Activated T-cell treated with anti-CD3 and anti-CD28 coated beads, Interleukin-2, amount 50 U/mL, for 24 hours (primary cell): ENCODE results near the gene OVCA2.

Source experiments
- DNase-seq: peaks from one replicate; pipeline ENCODE4 v3.0.0-alpha.2; 2020
- H3K27ac Mint-ChIP-seq: 2 replicates; pipeline ENCODE4 v1.8.0; 2020; ENCODE audit warnings: mild to moderate bottlenecking, mixed read lengths
- H3K27me3 Mint-ChIP-seq: 2 replicates; pipeline ENCODE4 v1.8.0; 2020; ENCODE audit warnings: mixed read lengths
- H3K36me3 Mint-ChIP-seq: 2 replicates; pipeline ENCODE4 v1.8.0; 2020; ENCODE audit warnings: low read depth, mixed read lengths
- H3K4me1 Mint-ChIP-seq: 2 replicates; pipeline ENCODE4 v1.8.0; 2020; ENCODE audit warnings: low read depth, mixed read lengths
- H3K4me3 Mint-ChIP-seq: 2 replicates; pipeline ENCODE4 v1.8.0; 2020; ENCODE audit warnings: mild to moderate bottlenecking, moderate library complexity, mixed read lengths
- H3K9me3 Mint-ChIP-seq: 2 replicates; pipeline ENCODE4 v1.8.0; 2020; ENCODE audit warnings: mixed read lengths

The OVCA2 gene

GRCh38 chr17:2059547-2060384 is 17.9 kb downstream of the OVCA2 start:
- Mint-ChIP-seq H3K27me3 (peaks cover 3% of the 10 kb centered on the region), H3K4me3 (peak overlapping the region; percentile 10), H3K36me3 (peaks cover 64% of the 10 kb centered on the region), H3K9me3 (no peaks in the 10 kb centered on the region), H3K4me1 (peaks cover 29% of the 10 kb centered on the region), H3K27ac (peak overlapping the region; percentile 47)
- no peak for DNase-seq

GRCh38 chr17:2060385-2060658 is 18.5 kb downstream of the OVCA2 start:
- Mint-ChIP-seq H3K9me3 (no peaks in the 10 kb centered on the region), H3K4me3 (no peak overlapping the region), H3K27ac (peak overlapping the region; percentile 47), H3K36me3 (peaks cover 69% of the 10 kb centered on the region), H3K27me3 (peaks cover 3% of the 10 kb centered on the region), H3K4me1 (peaks cover 31% of the 10 kb centered on the region)
- DNase-seq = no peak

GRCh38 chr17:2060681-2061440 is 19.0 kb downstream of the OVCA2 start:
- Mint-ChIP-seq H3K4me3 (no peak overlapping the region), H3K4me1 (peaks cover 32% of the 10 kb centered on the region), H3K27me3 (peaks cover 3% of the 10 kb centered on the region), H3K36me3 (peaks cover 75% of the 10 kb centered on the region), H3K27ac (peak overlapping the region; percentile 47), H3K9me3 (no peaks in the 10 kb centered on the region)
- DNase-seq = no peak

- Mint-ChIP-seq H3K9me3 (no peaks in the 10 kb centered on the region), H3K27ac (no peak overlapping the region), H3K36me3 (peaks cover 81% of the 10 kb centered on the region), H3K27me3 (peaks cover 3% of the 10 kb centered on the region), H3K4me1 (peaks cover 31% of the 10 kb centered on the region), H3K4me3 (no peak overlapping the region)
- no peak for DNase-seq
Measured at GRCh38 chr17:2061441-2061958, 19.7 kb downstream of the OVCA2 start.

- DNase-seq = no peak
- H3K36me3 Mint-ChIP-seq = peaks cover 88% of the 10 kb centered on the region
- H3K27ac Mint-ChIP-seq = no peak overlapping the region
- H3K9me3 Mint-ChIP-seq = no peaks in the 10 kb centered on the region
- peaks cover 3% of the 10 kb centered on the region for H3K27me3 Mint-ChIP-seq
- H3K4me1 Mint-ChIP-seq = peaks cover 30% of the 10 kb centered on the region
- no peak overlapping the region for H3K4me3 Mint-ChIP-seq
Measured at GRCh38 chr17:2062571-2063183, 20.9 kb downstream of the OVCA2 start.

GRCh38 chr17:2063261-2064146 is 21.7 kb downstream of the OVCA2 start:
- H3K4me3 Mint-ChIP-seq = no peak overlapping the region
- DNase-seq = no peak
- H3K4me1 Mint-ChIP-seq = peaks cover 35% of the 10 kb centered on the region
- peaks cover 92% of the 10 kb centered on the region for H3K36me3 Mint-ChIP-seq
- peak overlapping the region; percentile 60 for H3K27ac Mint-ChIP-seq
- no peaks in the 10 kb centered on the region for H3K9me3 Mint-ChIP-seq
- H3K27me3 Mint-ChIP-seq = peaks cover 3% of the 10 kb centered on the region

GRCh38 chr17:2064147-2064489 is 22.3 kb downstream of the OVCA2 start:
- H3K9me3 Mint-ChIP-seq = no peaks in the 10 kb centered on the region
- no peak overlapping the region for H3K27ac Mint-ChIP-seq
- no peak overlapping the region for H3K4me3 Mint-ChIP-seq
- peaks cover 41% of the 10 kb centered on the region for H3K4me1 Mint-ChIP-seq
- peaks cover 98% of the 10 kb centered on the region for H3K36me3 Mint-ChIP-seq
- H3K27me3 Mint-ChIP-seq = peaks cover 3% of the 10 kb centered on the region
- DNase-seq = no peak

GRCh38 chr17:2064520-2064971 is 22.7 kb downstream of the OVCA2 start:
- DNase-seq = no peak
- Mint-ChIP-seq H3K27me3 (peaks cover under 1% of the 10 kb centered on the region), H3K4me1 (peaks cover 42% of the 10 kb centered on the region), H3K9me3 (no peaks in the 10 kb centered on the region), H3K36me3 (peaks cover 98% of the 10 kb centered on the region), H3K27ac (peak overlapping the region; percentile 55), H3K4me3 (no peak overlapping the region)

GRCh38 chr17:2064980-2065785 is 23.4 kb downstream of the OVCA2 start:
- no peak overlapping the region for H3K4me3 Mint-ChIP-seq
- H3K9me3 Mint-ChIP-seq = no peaks in the 10 kb centered on the region
- peaks cover 98% of the 10 kb centered on the region for H3K36me3 Mint-ChIP-seq
- no peaks in the 10 kb centered on the region for H3K27me3 Mint-ChIP-seq
- H3K4me1 Mint-ChIP-seq = peaks cover 46% of the 10 kb centered on the region
- peak overlapping the region; percentile 55 for H3K27ac Mint-ChIP-seq
- peak; percentile 76 for DNase-seq

- H3K4me3 Mint-ChIP-seq = no peak overlapping the region
- no peaks in the 10 kb centered on the region for H3K27me3 Mint-ChIP-seq
- no peak for DNase-seq
- H3K9me3 Mint-ChIP-seq = no peaks in the 10 kb centered on the region
- peaks cover 93% of the 10 kb centered on the region for H3K36me3 Mint-ChIP-seq
- H3K27ac Mint-ChIP-seq = peak overlapping the region; percentile 55
- H3K4me1 Mint-ChIP-seq = peaks cover 47% of the 10 kb centered on the region
Measured at GRCh38 chr17:2065949-2066400, 24.2 kb downstream of the OVCA2 start.

GRCh38 chr17:2067048-2067561 is 25.3 kb downstream of the OVCA2 start:
- Mint-ChIP-seq H3K36me3 (peaks cover 93% of the 10 kb centered on the region), H3K27ac (peak overlapping the region; percentile 35), H3K27me3 (no peaks in the 10 kb centered on the region), H3K9me3 (no peaks in the 10 kb centered on the region), H3K4me1 (peaks cover 56% of the 10 kb centered on the region), H3K4me3 (peak overlapping the region; percentile 68)
- no peak for DNase-seq

GRCh38 chr17:2067608-2068024 is 25.8 kb downstream of the OVCA2 start:
- DNase-seq = no peak
- Mint-ChIP-seq H3K27ac (no peak overlapping the region), H3K4me1 (peaks cover 58% of the 10 kb centered on the region), H3K36me3 (peaks cover 93% of the 10 kb centered on the region), H3K27me3 (no peaks in the 10 kb centered on the region), H3K9me3 (no peaks in the 10 kb centered on the region), H3K4me3 (peak overlapping the region; percentile 68)

- Mint-ChIP-seq H3K27ac (no peak overlapping the region), H3K36me3 (peaks cover 91% of the 10 kb centered on the region), H3K4me3 (peak overlapping the region; percentile 68), H3K4me1 (peaks cover 53% of the 10 kb centered on the region), H3K9me3 (no peaks in the 10 kb centered on the region), H3K27me3 (no peaks in the 10 kb centered on the region)
- no peak for DNase-seq
Measured at GRCh38 chr17:2068031-2068518, 26.3 kb downstream of the OVCA2 start.
